HG03469 (cell line): ENCODE measurements around the gene CD180.

Source experiments
- ATAC-seq: cut with Tn5 transposase; IDR thresholded peaks from one replicate; pipeline ENCODE4 v1.9.1; 2021; ENCODE audit warnings: mild to moderate bottlenecking, moderate library complexity, moderate number of reproducible peaks; ENCODE audit not compliant: unreplicated experiment

Gene CD180

DNA sequence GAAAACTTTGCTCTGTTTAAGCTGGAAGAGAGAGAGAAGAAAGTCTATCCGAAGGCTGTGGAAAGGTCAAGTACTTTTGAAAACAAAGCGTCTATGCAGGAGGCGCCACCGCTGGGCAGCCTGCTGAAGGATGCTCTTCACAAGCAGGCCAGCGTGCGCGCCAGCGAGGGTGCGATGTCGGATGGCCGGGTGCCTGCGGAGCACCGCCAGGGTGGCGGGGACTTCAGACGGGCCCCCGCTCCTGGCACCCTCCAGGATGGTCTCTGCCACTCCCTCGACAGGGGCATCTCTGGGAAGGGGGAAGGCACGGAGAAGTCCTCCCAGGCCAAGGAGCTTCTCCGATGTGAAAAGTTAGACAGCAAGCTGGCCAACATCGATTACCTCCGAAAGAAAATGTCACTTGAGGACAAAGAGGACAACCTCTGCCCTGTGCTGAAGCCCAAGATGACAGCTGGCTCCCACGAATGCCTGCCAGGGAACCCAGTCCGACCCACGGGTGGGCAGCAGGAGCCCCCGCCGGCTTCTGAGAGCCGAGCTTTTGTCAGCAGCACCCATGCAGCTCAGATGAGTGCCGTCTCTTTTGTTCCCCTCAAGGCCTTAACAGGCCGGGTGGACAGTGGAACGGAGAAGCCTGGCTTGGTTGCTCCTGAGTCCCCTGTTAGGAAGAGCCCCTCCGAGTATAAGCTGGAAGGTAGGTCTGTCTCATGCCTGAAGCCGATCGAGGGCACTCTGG is 32.6 kb downstream of the CD180 start:
- ATAC-seq, result no peak

- ATAC-seq, result no peak
Measured at GRCh38 chr5:67163231-67163756, 33.3 kb downstream of the CD180 start.

DNA sequence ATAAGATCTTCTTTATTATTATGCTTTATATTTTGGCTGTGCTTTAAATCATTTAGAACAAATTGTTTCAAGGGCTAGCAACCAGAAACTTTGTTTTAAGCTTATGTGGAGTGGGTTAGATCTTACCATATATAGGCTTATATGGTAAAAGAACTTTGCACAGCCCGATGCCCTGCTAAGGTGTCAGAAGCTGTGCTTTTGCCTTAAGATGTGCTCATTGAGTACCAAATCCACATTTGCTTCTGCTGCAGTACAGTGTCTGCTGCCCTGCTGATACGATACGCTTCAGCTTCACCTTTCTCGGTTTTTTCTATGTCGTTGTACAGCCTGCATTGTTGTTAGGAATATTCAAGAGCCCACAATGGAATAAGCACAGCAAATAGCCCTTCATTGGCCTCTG is 34.8 kb downstream of the CD180 start:
- no peak for ATAC-seq

DNA sequence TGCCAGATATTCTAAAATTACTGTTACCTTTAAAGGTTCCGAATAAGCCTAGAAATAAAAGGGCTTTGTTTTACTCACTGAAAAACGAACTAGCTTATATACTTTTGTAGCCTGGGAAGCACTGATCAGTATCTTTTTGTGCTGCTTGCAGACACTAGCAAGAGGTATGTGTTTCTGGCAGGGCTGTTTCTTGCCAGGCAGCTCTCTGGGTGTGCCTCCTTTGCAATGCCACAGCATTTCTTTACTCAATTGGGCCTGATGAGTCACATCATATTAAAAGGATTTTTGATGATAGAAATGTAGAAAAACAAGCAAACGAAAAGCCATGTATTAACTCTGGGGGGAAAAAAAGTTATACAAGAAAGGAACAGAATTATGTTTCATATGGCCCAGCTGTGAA is 35.6 kb downstream of the CD180 start:
- ATAC-seq, result no peak

DNA sequence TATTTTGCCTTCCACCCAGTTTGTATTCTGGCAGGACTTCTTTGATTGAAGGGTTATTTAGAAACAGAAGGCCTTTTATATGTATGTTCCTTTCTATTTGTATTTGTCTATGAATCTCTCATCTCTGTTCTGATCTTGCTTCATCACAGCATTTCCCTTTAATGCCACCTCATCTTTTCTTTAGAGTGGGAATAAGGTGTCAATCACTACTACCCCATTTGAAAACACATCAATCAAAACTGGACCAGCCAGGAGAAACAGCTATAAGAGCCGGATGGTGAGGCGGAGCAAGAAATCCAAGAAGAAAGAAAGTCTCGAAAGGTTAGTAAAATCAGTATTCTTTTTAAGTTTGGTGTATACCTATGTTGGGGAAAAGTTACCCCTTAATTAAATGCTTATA is 36.3 kb downstream of the CD180 start:
- no peak for ATAC-seq

DNA sequence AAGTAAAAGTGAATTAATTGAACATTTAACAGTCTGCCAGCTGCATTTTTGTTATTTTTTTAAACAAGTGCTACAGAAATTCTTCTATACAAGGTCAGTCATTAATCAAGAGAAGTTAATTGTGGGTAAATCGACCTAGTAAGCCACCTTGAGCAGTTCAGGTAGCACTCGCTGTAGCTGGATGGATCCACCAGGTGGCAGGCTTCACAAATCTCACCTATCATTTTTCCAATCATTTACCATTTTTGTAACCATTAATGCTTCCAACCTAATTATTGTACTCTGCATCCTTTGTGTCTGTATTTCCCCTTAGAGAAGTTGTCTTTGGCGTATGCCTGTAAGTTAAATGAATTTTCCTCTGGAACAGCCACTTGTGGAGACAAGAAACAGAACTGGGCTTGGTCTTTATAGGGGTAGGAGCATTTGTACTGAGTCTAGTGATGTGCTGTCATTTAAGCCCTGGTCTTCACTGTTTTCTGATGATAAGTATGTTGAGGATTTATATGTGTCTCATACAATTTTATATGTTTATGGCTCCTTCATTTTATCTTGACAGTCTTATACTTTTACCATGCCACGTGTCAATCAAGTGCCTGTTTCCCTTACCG is 39.5 kb downstream of the CD180 start:
- ATAC-seq, result no peak

GRCh38 chr5:67154556-67155206 is 41.9 kb downstream of the CD180 start:
- ATAC-seq, result no peak

DNA sequence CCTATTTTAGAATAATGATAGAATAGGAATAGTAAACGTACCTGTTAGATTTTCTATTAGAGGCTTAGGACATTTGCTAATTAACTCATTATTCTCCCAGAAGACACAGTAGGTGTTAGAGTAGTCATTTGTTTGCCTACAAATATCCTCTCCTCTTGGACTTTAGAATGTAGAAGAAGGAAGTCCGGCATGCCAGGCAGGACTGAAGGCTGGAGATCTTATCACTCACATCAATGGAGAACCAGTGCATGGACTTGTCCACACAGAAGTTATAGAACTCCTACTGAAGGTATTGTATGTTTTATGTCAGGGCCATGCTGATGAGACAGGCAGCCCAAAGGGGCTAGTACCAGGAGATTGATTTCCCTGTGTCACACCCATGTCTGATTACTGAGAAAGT is 43.3 kb downstream of the CD180 start:
- ATAC-seq, result no peak

DNA sequence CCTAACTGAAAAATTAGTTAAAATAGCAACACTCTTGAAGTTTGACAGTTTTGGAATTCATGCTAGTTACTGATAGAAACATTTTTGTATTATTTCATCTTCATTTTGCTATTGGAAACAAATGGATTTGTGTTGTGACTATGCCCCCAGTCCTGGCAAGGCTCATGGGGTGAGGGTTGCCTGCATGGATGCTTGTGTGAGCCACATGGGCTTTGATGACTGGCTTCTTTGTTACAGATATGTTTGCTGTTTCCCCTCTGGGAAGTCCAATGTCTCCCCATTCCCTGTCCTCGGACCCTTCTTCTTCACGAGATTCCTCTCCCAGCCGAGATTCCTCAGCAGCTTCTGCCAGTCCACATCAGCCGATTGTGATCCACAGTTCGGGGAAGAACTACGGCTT is 44.2 kb downstream of the CD180 start:
- no peak for ATAC-seq

DNA sequence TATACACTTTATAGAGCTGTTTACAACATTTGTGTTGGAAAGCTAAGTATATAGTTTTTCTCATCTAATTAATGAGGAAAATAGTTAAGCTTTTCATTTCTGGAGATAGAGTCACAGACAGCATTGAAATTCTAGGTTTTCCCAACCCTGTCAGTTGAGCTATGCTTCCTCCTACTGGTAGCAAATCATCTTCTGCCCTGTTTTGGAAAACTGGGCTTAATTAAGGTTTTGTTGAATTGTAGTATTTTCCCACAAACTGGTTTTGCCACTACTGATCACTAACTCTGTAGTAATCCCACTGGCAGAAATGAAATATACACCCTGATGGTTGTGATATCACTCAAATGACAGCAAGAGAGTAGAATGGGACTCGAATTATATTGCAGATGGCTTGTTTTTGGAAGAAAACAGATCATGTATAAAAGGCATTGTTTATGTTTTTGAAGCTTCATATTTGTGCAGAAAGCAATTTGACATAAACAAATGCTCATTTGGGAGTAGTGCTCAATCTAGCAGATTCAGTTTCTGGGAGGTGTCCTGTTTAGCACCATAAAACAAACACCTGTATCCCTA is 46.6 kb downstream of the CD180 start:
- ATAC-seq, result no peak

DNA sequence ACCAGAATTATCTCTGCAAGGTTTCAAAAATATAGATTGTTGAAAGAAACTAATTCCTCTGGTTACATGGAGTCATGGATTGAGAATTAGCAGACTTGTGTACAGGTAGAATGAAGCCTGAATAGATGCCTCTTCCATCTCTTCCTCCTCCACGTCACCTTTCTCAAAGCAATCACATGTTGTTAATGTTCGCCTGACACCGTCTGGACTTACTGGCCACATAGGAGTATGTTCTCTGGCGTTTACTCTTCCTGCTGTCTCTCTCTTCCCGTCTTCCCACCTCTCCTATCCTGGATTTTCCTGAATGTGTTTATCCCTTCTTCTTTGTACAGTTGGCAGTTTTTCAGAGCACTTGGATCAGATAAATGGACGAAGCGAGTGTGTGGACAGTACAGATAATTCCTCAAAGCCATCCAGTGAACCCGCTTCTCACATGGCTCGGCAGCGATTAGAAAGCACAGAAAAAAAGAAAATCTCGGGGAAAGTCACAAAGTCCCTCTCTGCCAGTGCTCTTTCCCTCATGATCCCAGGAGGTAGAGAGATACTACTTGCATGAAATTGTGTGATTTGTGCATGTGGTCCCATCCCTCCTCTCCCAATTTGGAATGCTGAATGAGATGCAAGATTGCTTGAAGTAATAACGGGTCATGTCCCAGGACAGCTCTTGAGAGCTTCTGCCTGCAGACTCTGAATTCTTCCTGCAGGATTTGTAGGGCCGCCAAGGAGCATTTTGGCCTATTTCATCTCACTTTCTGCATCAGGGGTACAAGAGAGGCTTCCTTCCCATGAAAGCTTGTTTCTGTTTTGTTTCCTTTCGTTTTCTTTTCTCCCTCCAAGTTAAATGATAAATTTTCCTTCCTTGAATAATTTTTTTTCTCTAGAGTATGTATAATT is 47.3 kb downstream of the CD180 start:
- no peak for ATAC-seq

- ATAC-seq, result no peak
Measured at GRCh38 chr5:67147760-67148159, 48.8 kb downstream of the CD180 start.

DNA sequence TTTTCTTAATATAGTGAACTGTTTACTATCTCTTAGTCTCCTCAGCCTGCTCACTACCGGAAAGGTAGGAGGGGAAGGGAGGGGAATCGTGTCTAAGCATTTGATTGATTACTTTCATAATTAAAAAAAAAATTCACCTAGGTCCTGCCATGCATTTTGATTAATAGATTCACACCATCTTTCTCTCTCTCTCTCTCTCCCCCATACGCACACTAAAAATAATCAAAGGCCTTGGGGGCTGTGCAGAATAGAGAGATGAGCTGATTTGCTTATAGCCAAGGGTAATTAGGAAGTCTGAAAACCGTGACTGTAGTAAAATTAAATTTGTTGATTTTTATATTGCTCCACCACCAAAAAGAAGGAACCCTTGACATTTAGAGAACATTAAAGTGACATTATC is 49.6 kb downstream of the CD180 start:
- ATAC-seq, result no peak

DNA sequence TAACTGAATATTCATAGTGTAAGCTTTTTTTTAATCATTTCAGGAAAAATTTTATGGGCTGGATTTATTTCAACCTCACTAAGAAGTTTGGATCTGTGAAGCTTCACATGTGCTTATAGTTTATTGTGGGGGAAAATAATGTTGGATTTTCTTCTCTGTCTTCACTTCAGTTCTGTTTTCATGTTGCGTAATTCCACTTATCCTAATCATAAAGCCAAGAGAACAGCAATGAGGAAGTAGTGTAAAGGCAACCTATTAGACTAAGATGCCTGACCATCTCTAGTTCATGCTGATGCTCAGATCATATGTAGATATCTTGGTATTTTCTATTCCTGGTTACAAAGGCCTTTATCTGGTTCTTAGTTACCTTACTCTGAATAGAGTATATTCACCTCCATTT is 50.0 kb downstream of the CD180 start:
- ATAC-seq, result no peak

- no peak for ATAC-seq
Measured at GRCh38 chr5:67144183-67144639, 52.4 kb downstream of the CD180 start.

GRCh38 chr5:67143549-67143948 is 53.0 kb downstream of the CD180 start:
- ATAC-seq, result no peak

GRCh38 chr5:67142816-67143215 is 53.8 kb downstream of the CD180 start:
- no peak for ATAC-seq

GRCh38 chr5:67141644-67142043 is 55.0 kb downstream of the CD180 start:
- no peak for ATAC-seq

DNA sequence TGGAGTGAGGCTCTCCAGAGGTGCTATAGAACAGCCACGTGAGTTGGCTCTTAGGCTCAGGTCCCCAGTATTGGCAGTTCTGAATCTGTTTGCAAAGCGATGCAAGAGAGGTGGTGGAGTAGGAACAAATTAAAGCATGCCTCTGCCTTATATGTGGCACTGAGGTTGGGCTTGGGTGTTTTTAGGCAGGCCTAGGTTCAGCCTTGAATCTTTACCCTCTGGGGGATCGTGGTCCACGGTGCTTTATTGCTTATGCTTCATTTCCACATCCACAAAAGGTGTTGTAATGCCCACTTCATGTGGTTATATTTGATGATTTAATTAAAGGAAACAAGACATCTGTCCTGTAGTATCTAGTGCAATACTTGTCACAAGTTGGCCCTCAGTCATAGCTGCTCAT is 56.2 kb downstream of the CD180 start:
- no peak for ATAC-seq

- no peak for ATAC-seq
Measured at GRCh38 chr5:67139030-67139429, 57.6 kb downstream of the CD180 start.
